GM19455 (cell line): ENCODE measurements around the gene SENP2.
"Not testable (repeated sequence)": the region's sequence is repeated elsewhere in the genome, so short reads cannot be mapped to it uniquely, and the experiment has no call there.

Experiments used
- ATAC-seq: cut with Tn5 transposase; IDR thresholded peaks from one replicate; pipeline ENCODE4 v1.9.1; 2021; ENCODE audit not compliant: unreplicated experiment

The SENP2 gene

GRCh38 chr3:185647134-185647879 lies 61.2 kb downstream of the SENP2 start:
- ATAC-seq: no peak

- no peak for ATAC-seq
These were observed 61.8 kb downstream of the SENP2 start for GRCh38 chr3:185647880-185648210.

GRCh38 chr3:185648396-185648795 lies 62.3 kb downstream of the SENP2 start:
- no peak for ATAC-seq

GRCh38 chr3:185649414-185649813 lies 63.3 kb downstream of the SENP2 start:
- ATAC-seq: no peak

- ATAC-seq: no peak
These were observed 65.9 kb downstream of the SENP2 start for GRCh38 chr3:185651971-185652370.

GRCh38 chr3:185653949-185654757 lies 68.1 kb downstream of the SENP2 start:
- ATAC-seq: no peak

- ATAC-seq: no peak
These were observed 68.7 kb downstream of the SENP2 start for GRCh38 chr3:185654758-185655145.

- no peak for ATAC-seq
These were observed 69.6 kb downstream of the SENP2 start for GRCh38 chr3:185655426-185656320.

- ATAC-seq: no peak
These were observed 70.3 kb downstream of the SENP2 start for GRCh38 chr3:185656321-185656840.

- ATAC-seq: no peak
These were observed 71.1 kb downstream of the SENP2 start for GRCh38 chr3:185657211-185657610.

GRCh38 chr3:185657691-185658503 lies 71.8 kb downstream of the SENP2 start:
- ATAC-seq: no peak

GRCh38 chr3:185658504-185658912 lies 72.4 kb downstream of the SENP2 start:
- ATAC-seq: no peak

- no peak for ATAC-seq
These were observed 72.8 kb downstream of the SENP2 start for GRCh38 chr3:185658943-185659342.

GRCh38 chr3:185659942-185660921 lies 74.1 kb downstream of the SENP2 start:
- ATAC-seq: peak; percentile 72

- ATAC-seq: not testable (repeated sequence)
These were observed 75.2 kb downstream of the SENP2 start for GRCh38 chr3:185661296-185661695.

- no peak for ATAC-seq
These were observed 75.7 kb downstream of the SENP2 start for GRCh38 chr3:185661772-185662171.

GRCh38 chr3:185663929-185664328 lies 77.8 kb downstream of the SENP2 start:
- ATAC-seq: no peak

- ATAC-seq: no peak
These were observed 81.5 kb downstream of the SENP2 start for GRCh38 chr3:185667574-185667973.

- peak; percentile 57 for ATAC-seq
These were observed 91.2 kb downstream of the SENP2 start for GRCh38 chr3:185677146-185677829.
